Measurements from ENCODE around the gene ADGRA1.

Gene ADGRA1

DNA sequence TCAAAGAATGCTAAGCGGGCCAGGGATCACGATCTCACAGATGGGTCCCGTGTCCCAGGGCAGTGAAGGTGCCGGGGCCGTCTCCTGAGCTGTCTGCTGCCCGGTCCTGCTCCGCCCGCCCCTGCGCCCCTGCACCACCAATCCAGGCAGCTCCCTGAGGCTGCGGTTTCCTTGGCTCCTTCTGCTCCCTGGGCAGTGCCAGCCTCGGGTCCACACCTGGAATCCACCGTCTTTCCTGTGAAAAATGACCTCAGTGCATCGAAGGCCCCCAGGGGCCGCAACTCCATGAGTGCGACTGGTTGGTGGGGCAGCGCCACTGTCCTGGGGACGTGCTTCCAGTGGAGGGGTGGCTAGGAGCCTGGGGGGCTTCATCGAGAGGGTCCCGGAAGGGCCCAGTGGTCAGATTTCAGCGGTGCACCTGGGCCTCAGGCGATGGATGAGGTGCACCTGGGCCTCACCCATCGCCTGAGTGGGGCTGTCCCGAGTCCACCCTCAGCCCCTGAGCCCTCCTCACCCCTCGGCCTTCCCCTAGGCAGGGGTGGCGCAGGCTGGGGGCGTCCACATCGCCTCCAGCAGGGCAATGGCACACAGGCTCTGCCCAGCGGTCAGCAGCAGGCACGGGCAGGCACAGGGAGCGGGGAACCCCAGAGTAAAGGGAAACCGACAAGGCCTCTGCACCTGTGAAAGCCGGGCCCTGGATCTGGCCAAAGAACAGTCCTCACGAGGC, 27.2 kb downstream of the ADGRA1 start:
- DNase-seq (ENCODE audit: extremely low spot score): no peak
- CTCF ChIA-PET: no interaction called here
- POLR2A ChIA-PET: no interaction called here
- TF ChIP-seq ZNF384 (IDR thresholded peaks at IDR 0.05) (no peak), FOXA1 (IDR thresholded peaks at IDR 0.05) (no peak), CTBP1 (IDR thresholded peaks at IDR 0.05; ENCODE audit: borderline replicate concordance) (no peak), BHLHE40 (IDR thresholded peaks at IDR 0.05; ENCODE audit: borderline replicate concordance) (no peak), HDGF (IDR thresholded peaks at IDR 0.05; ENCODE audit: borderline replicate concordance) (no peak), LEF1 (IDR thresholded peaks at IDR 0.05; ENCODE audit: borderline replicate concordance) (no peak), SUZ12 (IDR thresholded peaks at IDR 0.05) (no peak), ARNT (IDR thresholded peaks at IDR 0.05) (no peak), TARDBP (IDR thresholded peaks at IDR 0.05) (no peak), ELF4 (IDR thresholded peaks at IDR 0.05) (no peak), SP1 (IDR thresholded peaks at IDR 0.05) (no peak), L3MBTL2 (conservative IDR thresholded peaks at IDR 0.05) (no peak), FOXK2 (IDR thresholded peaks at IDR 0.05) (no peak), NFRKB (IDR thresholded peaks at IDR 0.05) (no peak), FOXM1 (IDR thresholded peaks at IDR 0.05; ENCODE audit: borderline replicate concordance) (no peak)
- TF ChIP-seq, protein P1, sequence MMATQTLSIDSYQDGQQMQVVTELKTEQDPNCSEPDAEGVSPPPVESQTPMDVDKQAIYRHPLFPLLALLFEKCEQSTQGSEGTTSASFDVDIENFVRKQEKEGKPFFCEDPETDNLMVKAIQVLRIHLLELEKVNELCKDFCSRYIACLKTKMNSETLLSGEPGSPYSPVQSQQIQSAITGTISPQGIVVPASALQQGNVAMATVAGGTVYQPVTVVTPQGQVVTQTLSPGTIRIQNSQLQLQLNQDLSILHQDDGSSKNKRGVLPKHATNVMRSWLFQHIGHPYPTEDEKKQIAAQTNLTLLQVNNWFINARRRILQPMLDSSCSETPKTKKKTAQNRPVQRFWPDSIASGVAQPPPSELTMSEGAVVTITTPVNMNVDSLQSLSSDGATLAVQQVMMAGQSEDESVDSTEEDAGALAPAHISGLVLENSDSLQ (IDR thresholded peaks at IDR 0.05): no peak

DNA sequence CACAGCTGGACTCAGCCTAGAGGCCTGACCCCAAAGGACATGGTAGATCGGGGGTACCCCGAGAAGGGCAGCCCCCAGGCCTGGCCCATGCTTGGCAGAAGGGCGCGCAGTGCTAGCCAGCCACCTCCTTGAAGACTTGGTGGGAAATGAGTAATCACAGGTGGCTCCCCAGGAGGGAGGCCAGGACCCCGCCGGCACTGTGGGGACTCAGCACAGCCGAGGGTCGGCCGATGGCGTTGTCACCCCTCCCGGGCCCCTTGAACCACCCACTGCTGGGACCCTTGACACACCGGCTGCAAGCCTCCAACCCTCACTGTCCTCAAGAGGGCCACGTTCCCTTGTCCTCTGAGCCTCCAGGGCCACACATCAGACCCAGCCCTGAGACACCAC, 27.7 kb downstream of the ADGRA1 start:
- no peak for TF ChIP-seq ARNT (IDR thresholded peaks at IDR 0.05)
- TF ChIP-seq CTBP1 (IDR thresholded peaks at IDR 0.05; ENCODE audit: borderline replicate concordance): no peak
- TF ChIP-seq SUZ12 (IDR thresholded peaks at IDR 0.05): no peak
- TF ChIP-seq, protein P1 (IDR thresholded peaks at IDR 0.05): no peak
- no peak for TF ChIP-seq L3MBTL2 (conservative IDR thresholded peaks at IDR 0.05)
- TF ChIP-seq ZNF384 (IDR thresholded peaks at IDR 0.05): no peak
- no peak for DNase-seq (ENCODE audit: extremely low spot score)
- CTCF ChIA-PET: no interaction called here
- POLR2A ChIA-PET: no interaction called here

DNA sequence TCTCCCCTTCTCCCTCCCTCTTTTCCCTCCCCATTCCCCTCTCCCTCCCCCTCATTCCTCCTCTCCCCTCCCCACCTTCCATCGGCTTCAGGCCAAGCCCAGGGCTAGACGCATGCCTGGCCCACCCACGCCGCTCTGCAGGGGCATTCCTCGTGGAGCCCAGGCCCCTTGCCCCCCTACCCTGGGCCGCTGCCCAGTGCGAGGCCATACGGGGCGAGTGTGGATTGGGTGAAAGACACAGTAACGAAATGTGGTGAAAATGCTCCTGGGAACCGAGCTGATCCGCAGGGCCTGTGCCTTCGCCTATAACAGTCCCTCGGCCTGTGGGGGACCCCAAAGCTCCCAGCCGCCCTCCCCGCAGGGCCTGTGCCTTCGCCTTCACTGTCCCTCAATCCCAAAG, 28.3 kb downstream of the ADGRA1 start:
- DNase-seq (ENCODE audit: extremely low spot score): no peak
- ChIA-PET POLR2A (no interaction called here), CTCF (no interaction called here)

DNA sequence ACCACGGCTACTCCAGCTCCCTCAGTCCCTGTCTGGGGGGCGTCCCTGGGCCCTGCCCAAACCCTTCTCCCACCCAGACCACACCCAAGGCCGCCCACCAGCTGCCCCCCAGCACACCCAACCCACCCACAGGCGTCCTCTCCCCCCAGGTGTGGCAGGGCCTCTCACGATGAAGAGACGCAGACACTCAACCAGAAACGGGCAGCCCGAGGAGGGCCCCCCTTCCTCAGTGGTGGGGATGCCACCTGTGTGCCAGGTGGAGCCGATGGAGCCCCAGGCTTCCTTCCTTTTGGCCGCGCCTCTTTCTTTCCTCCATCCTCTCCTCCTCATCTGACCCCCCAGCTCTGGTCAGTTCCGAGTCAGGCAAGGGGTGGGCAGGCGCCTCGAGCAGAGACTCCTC, 28.7 kb downstream of the ADGRA1 start:
- CTCF ChIA-PET: no interaction called here
- DNase-seq (ENCODE audit: extremely low spot score): no peak
- POLR2A ChIA-PET: no interaction called here
- TF ChIP-seq ARNT (IDR thresholded peaks at IDR 0.05) (no peak), LEF1 (IDR thresholded peaks at IDR 0.05; ENCODE audit: borderline replicate concordance) (no peak), L3MBTL2 (conservative IDR thresholded peaks at IDR 0.05) (no peak), SP1 (IDR thresholded peaks at IDR 0.05) (no peak), HDGF (IDR thresholded peaks at IDR 0.05; ENCODE audit: borderline replicate concordance) (no peak), ZNF384 (IDR thresholded peaks at IDR 0.05) (no peak), SUZ12 (IDR thresholded peaks at IDR 0.05) (no peak)

More for the DNA sequence above, 28.3 kb downstream of the ADGRA1 start:
- TF ChIP-seq FOXK2 (IDR thresholded peaks at IDR 0.05) (no peak), CTBP1 (IDR thresholded peaks at IDR 0.05; ENCODE audit: borderline replicate concordance) (no peak), FOXA1 (IDR thresholded peaks at IDR 0.05) (no peak), HDGF (IDR thresholded peaks at IDR 0.05; ENCODE audit: borderline replicate concordance) (no peak), SUZ12 (IDR thresholded peaks at IDR 0.05) (no peak), NFRKB (IDR thresholded peaks at IDR 0.05) (no peak), LEF1 (IDR thresholded peaks at IDR 0.05; ENCODE audit: borderline replicate concordance) (no peak), ELF4 (IDR thresholded peaks at IDR 0.05) (no peak)

DNA sequence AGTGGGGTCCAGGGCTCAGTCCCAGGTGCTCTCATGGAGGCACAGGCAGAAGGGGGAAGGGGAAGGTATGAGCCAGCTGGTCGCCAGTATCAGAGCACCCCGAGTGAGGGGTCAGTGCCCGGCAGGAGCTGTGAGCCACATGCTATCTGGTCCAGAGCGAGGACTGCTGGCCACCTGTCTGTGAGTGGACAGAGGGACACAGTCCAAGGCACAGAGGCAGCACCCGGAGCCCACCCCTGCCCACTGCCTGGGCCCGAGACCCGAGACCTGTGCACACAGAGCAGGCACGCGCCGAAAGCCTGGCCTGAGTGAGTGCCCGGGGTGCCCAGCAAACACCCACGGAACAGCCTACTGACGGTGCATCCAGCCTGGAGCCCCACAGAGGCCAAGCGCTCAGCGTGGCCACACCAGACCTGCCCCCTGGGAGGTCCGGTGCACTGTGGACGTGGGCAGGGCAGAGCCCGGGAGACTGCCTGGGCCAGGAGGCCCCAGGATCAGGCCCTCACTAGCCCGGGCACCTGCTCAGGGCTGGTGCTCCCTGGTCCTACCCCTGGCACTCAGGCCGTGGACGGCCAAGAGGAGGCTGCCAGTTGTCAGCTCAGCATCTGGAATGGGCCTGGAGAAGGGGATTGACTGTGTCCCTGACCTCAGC, 29.4 kb downstream of the ADGRA1 start:
- ChIA-PET CTCF (no interaction called here), POLR2A (no interaction called here)
- DNase-seq (ENCODE audit: extremely low spot score): no peak
- no peak for TF ChIP-seq ZNF384 (IDR thresholded peaks at IDR 0.05)
- TF ChIP-seq FOXA1 (IDR thresholded peaks at IDR 0.05): no peak
- no peak for TF ChIP-seq SP1 (IDR thresholded peaks at IDR 0.05)
- no peak for TF ChIP-seq TARDBP (IDR thresholded peaks at IDR 0.05)
- TF ChIP-seq ARNT (IDR thresholded peaks at IDR 0.05): no peak
- TF ChIP-seq FOXM1 (IDR thresholded peaks at IDR 0.05; ENCODE audit: borderline replicate concordance): no peak
- no peak for TF ChIP-seq BHLHE40 (IDR thresholded peaks at IDR 0.05; ENCODE audit: borderline replicate concordance)
- no peak for TF ChIP-seq CTBP1 (IDR thresholded peaks at IDR 0.05; ENCODE audit: borderline replicate concordance)
- no peak for TF ChIP-seq L3MBTL2 (conservative IDR thresholded peaks at IDR 0.05)
- TF ChIP-seq FOXK2 (IDR thresholded peaks at IDR 0.05): no peak
- no peak for TF ChIP-seq NFRKB (IDR thresholded peaks at IDR 0.05)
- TF ChIP-seq LEF1 (IDR thresholded peaks at IDR 0.05; ENCODE audit: borderline replicate concordance): no peak
- TF ChIP-seq HDGF (IDR thresholded peaks at IDR 0.05; ENCODE audit: borderline replicate concordance): no peak
- TF ChIP-seq, protein P1 (IDR thresholded peaks at IDR 0.05): no peak
- no peak for TF ChIP-seq ELF4 (IDR thresholded peaks at IDR 0.05)

DNA sequence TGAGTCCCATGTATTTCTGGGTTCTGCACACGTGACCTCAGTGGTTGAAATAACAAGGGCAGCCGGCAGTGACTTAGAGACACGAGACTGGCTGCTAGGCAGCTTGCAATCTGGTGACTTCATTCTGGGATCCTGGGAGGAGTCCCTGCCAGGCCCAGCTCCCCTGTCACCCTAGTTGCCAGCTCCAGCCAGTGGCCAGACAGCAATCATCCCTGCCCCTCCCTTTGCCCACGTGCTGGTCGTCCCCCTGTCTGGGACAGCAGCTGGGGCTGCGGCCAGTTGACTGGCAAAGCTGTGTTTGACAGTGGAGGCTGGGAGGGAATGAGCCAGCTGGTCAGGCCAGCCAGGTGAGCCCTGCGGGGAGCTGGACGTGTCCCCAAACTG, 30.0 kb downstream of the ADGRA1 start:
- TF ChIP-seq CTBP1 (IDR thresholded peaks at IDR 0.05; ENCODE audit: borderline replicate concordance) (no peak), SP1 (IDR thresholded peaks at IDR 0.05) (no peak), ZNF384 (IDR thresholded peaks at IDR 0.05) (no peak), TARDBP (IDR thresholded peaks at IDR 0.05) (no peak), FOXA1 (IDR thresholded peaks at IDR 0.05) (no peak), ARNT (IDR thresholded peaks at IDR 0.05) (no peak), NFRKB (IDR thresholded peaks at IDR 0.05) (no peak), LEF1 (IDR thresholded peaks at IDR 0.05; ENCODE audit: borderline replicate concordance) (no peak), FOXK2 (IDR thresholded peaks at IDR 0.05) (no peak)
- TF ChIP-seq, protein P1 (IDR thresholded peaks at IDR 0.05): no peak

More for the DNA sequence above, 30.0 kb downstream of the ADGRA1 start:
- DNase-seq (ENCODE audit: extremely low spot score): no peak
- ChIA-PET POLR2A (no interaction called here), CTCF (no interaction called here)

Data from HEK293T (cell line).